HG02678 (cell line): ENCODE results near the gene FLAD1.

Experiments
- ATAC-seq: cut with Tn5 transposase; IDR thresholded peaks from one replicate; pipeline ENCODE4 v1.9.1; 2021; ENCODE audit warnings: mild to moderate bottlenecking, moderate library complexity; ENCODE audit not compliant: unreplicated experiment

FLAD1 gene

DNA sequence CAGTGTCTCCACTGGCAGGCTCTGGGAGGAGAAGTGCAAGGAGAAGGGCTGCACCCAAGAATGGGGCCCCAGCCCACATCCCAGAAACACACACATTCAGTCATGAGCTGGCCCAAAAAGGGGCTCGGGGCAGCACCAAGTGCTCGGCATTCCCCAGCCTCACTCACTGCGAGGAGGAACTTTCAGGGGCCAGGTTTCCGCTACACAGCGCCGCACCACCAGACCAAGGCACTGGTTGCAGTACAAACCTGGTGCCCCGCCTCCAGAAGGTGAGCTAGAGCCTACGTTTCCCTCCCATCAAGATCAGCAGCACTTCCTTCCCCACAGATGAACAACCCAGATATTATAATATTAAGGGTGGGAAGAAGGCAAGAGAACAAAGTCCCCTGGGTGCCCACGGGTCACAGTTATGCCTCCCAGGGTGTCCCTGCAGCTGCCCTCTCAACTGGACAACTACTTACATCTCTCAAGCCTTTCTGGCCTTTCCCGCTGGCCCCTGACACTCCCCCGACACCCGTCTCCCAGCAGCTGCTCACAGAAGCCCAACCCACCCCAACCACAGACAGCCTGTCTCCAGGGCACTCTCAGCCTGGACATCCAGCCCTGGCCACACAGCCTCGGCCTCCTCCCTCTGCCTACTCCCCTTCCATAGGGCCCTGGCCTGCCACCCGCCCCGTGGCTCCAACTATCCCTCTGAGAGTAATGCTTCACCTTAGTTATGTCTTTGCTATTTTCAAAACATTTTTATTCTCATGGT is 31.1 kb upstream of the FLAD1 start:
- ATAC-seq, result no peak

DNA sequence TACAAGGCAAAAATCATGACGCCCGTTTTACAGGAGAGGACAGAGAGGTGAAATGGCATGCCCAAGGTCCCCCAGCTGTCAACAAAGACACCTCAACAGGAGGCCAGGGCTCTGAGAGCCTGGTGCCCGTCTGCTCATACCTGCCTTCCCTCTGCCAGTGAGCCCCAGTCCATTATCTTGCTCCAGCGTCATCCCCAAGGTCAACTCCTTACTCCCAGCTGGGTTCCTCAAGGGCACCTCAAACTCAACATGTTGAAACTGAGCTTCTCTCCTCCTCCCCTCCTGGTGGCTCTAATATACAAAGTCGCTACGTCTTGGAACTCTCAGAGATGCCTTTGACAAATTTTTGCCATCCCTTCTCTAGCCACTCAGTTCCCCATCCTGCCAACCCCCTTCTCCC is 30.5 kb upstream of the FLAD1 start:
- no peak for ATAC-seq

DNA sequence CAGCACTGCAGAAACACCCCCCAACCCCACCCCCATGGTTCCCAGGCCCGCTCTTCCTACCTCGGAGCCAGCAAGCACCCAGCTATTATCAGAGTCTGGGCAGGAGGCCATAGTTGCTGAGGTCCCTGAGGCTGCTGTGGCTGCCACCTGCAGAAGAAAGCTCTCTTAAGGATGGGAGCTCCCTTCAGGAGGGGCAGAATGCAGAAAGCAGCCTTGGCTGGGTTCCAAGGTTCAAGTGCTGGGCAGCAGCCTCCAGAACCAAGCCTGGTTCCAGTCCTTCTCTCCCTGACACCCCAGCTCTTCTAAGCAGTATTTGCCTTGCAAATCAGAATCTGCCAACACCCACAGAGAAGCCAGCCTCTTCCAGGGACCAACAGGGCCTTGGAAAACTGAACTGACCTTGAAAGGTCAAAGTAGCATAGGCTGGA is 29.5 kb upstream of the FLAD1 start:
- ATAC-seq, result no peak

DNA sequence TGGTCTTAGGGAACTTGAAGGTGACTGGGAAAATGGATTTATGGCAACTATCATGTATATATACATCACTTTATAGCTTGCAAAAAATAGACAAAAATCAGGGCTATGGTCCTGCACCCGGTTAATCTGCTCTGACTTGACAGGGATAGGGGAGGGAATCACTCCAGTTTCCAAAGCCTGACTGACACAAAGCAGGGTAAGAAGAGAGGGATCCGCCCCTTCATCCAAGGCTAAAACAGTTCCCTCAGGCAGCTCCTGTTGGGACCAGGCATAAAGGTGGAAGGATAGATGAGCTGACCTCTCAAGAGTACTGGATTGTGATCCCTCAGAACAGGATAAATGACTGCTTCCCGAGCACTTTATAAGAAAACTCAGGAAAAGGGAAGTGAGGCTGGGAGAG is 28.6 kb upstream of the FLAD1 start:
- ATAC-seq, result no peak

GRCh38 chr1:154955039-154955717 is 28.0 kb upstream of the FLAD1 start:
- peak; percentile 54 for ATAC-seq

DNA sequence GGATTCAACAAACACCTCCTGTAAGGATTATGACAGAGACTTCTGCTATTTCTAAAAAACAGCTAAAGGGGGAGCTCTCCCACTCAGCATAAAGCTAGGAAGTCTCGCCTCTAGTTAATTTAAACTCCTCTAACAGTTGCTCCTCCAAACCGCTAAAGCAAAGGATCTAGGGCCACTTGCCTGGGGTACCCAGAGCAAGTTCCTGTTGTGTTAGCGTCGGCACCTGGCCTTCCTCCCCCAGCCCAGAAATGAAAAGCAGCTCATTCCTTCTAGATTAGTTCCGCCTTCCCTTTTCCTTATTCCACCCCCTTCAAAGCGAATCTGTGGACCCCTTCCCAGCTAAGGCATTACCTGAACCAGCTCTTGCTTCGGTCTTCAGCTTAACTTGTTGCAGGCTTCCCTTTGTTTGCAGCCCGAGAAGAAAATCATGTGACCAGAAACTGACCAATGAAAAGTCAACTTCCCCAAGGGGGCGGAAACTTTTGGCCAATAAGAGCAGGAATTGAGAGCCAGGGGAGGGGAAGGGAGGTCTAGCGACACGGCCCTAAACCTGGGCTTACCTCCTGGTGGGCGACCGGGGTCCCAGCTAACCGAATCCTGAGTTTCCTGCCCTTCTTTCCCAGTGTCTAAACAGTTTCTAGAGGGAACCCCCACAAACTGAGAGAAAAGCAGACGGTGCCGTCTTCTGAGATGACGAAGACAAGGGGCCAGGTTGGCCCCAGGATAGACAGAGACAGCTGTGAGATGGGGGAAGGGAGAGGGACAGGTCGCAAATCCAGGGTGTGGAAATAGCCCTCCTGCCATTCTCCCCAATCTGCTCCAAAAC is 27.2 kb upstream of the FLAD1 start, which contains the start of gene PBXIP1:
Gene PBXIP1 (minus strand): TSS at position 382 of the 826 bp plus-strand sequence. CDS start 2,378 bp downstream, outside the sequence.
- ATAC-seq, result peak; percentile 69

- ATAC-seq, result no peak
Observed at GRCh38 chr1:154956544-154956941, 26.6 kb upstream of the FLAD1 start.

- ATAC-seq, result no peak
Observed at GRCh38 chr1:154957091-154957657, 26.0 kb upstream of the FLAD1 start.

DNA sequence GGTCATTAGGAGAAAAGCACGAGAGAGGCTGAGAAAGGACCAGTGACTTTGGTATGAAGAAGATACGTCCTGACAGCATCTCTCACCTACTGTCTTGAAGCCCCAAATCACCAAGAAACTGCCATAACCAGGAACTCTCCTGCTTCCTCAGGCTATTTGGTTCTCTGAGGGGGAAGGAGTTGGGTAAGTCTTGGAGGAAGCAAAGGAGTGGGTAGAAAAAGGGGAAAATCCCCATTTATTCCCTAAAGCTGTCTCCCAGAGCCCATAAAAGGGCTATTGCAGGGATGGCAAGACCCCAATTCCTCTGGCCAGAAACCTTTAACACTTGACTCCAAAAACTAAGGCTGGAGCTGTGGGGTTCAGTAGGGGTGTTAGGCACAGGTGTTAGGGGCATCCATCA is 25.1 kb upstream of the FLAD1 start:
- no peak for ATAC-seq

DNA sequence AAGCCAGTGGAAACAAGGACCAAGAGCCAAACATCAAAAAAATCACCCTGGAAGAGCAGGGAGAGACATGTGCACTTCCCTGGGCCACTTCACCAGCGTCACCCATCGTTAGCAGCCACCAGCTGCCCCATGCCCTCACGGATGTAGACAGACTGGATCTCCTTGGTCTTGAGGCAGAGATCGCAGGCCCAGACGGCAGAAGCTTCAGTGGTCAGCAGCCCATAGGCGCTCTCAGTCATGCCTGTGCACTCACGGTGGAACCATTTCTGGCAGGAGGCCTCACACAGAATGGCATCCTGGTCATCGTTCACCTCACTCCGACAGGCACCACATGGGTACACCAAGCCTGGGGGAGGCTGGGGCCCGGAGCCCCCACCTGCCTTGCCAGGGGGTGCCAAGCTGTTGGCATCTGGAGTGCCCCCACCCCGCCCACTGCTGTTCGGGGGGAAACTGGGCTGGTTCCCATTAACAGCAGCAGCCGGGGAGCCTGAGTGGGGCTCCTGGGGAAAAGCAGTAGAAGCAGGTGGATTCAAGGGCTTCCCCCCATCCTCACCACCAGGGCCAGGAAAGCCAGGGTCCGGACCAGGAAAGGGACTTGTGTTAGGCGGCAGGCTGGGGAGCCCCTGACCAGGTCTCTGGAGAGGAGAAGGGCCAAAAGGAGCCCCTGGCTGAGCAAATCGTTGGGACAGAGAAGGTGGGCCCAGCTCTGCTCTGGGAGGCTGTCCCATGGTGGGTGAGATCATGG is 24.3 kb upstream of the FLAD1 start:
- ATAC-seq, result no peak

- no peak for ATAC-seq
Observed at GRCh38 chr1:154959426-154959780, 23.7 kb upstream of the FLAD1 start.

DNA sequence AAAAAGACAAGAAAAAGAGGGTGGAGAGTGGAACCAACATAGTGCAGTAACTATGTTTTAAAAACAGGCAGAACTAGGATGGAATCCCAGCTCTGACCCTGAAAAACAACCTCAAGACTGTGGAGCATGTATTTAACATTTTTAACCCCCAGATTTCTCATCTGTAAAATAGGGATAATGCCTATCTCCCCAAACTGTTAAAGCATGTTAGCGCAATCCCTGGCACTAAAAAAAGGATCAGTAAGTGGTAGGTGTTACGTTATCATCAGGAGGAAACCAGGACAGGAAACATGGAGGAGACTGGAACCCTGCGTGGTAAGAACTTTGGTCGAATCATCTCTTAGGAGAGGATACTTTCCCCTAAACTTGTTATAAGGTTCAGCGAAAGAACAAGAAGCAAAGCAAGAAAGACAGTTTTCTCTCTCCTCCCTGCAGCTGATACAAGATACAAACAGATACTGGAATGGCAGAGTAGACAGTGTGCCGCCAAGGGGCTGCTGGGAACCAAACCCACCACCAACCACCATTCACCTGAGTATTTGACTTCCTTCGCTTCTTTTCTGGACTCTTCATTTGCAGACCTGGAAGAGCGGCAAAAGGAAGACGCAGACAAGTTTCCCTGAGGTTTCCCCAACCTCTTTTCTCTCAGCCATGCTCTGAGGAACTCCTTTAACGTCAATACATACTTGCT is 22.6 kb upstream of the FLAD1 start:
- no peak for ATAC-seq

GRCh38 chr1:154961207-154962155 is 21.7 kb upstream of the FLAD1 start, which contains the start of gene PYGO2:
Gene PYGO2 (minus strand): TSS chr1:154961782. CDS start chr1:154961576, 206 bp downstream.
- peak; percentile 76 for ATAC-seq

DNA sequence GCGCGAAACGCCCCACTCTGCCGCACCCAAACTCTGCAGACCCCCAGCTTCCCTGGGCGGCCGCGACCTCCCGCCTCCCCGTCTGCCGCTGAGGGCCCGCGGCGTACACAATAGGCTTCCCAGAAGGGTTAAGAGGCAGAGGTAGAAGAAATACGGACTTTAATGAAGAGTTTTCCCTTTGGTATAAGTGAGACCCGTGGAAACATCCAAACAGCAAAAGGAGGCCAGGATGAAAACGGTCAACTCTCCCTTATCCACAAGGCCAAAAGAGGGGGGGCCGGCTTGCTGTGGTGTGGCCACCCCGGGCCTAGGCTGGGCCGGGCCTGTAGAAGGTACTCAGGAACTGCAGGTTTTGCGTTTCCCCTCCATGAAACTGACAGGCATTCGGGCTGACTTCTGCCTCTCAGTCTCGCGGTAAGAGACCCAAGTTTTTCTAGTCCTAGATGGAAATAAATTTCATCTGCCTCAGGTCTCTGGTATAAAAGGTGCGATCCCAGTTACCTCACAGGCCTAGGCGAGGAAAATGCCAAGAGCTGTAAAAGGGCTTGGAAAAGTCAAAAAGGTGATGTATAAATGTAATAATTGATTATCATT is 20.9 kb upstream of the FLAD1 start:
- ATAC-seq, result no peak

DNA sequence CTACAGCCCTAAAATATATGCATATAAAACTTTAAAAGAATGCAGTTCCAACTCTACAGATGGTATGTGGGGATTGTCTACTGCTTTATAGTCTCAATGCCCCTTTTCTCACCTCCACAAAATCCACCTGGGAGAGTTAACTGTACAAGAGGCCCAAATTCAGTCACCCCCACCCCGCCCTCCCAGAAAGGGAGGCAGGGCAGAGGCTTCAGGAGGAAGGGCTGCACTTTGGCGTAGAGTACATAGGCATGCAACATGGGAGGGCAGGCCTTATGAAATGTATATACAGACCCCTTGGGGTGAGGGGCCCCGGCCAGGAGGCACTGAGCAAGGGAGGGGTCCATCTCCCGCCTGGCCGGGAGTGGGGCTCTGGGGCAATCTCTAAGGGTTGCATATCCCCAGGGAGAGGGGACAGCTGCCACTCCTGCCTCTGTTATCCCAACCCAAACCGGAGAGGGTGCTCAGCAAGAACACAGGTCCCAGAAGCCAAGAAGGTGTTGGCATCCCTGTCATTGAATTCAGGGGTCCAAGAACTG is 20.3 kb upstream of the FLAD1 start:
- no peak for ATAC-seq

- ATAC-seq, result no peak
Observed at GRCh38 chr1:154963643-154964042, 19.5 kb upstream of the FLAD1 start.

GRCh38 chr1:154964359-154964758 is 18.8 kb upstream of the FLAD1 start:
- no peak for ATAC-seq

GRCh38 chr1:154966111-154966510 is 17.0 kb upstream of the FLAD1 start:
- ATAC-seq, result no peak
